M059J (cell line): Measurements from ENCODE around the gene PRKAB1. TPM values are rescaled to one million over a fixed set of nuclear protein-coding genes. Genes with fewer than 3 reads are reported as not detected.
"Not testable (repeated sequence)": the region's sequence is repeated elsewhere in the genome, so short reads cannot be mapped to it uniquely, and the experiment has no call there.

Experiments
- DNase-seq: peaks from one replicate; pipeline ENCODE4 v3.0.0-alpha.2; 2012; ENCODE audit warnings: low read depth
- total RNA-seq: library from RNA; depleted of rRNA; stranded (reverse); fragments of >200 nt; shearing (Covaris generic); gene quantifications from 2 replicates; pipeline ENCODE4 v1.2.3, GENCODE V29; 2014; rRNA removed

PRKAB1 gene
- 16.2 and 20.1 TPM in 2 replicates for total RNA-seq

- peak; percentile 96 for DNase-seq
These were observed at the start of gene PRKAB1 for GRCh38 chr12:119667577-119668323. PRKAB1 (plus strand) TSS chr12:119668133; CDS start chr12:119668245, 112 bp downstream.

DNA sequence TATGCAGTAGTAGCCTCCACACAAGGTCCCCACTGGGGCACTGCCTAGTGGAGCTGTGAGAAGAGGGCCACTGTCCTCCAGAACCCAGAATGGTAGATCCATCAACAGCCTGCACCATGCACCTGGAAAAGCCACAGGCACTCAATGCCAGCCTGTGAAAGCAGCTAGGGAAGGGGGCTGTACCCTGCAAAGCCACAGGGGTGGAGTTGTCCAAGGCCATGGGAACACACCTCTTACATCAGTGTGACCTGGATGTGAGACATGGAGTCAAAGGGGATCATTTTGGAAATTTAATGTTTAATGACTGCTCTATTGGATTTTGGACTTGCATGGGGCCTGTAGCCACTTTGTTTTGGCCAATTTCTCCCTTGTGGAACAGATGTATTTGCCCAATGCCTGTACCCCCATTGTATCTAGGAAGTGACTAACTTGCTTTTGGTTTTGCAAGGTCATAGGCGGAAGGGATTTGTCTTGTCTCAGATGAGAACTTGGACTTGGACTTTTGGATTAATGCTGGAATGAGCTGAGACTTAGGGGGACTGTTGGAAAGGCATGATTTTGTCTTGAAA lies 49.5 kb upstream of the PRKAB1 start:
- DNase-seq: not testable (repeated sequence)

DNA sequence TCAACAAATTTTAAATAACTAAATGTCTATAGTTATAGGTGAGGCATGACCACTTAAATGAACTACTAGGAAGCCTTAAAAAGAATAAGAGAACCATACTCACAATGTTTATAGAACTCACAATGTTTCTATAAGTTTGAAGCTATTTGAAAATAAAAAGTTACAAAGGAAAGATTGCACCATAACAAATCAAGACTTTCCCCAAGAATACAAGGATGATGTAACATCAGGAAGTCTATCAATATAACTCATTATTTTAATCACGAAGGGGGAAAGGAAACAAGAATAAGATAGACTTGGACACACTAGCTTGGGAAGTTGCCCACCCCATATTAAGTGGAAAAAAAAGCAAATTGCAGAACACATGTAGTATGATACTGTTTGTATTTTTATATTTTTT lies 47.4 kb upstream of the PRKAB1 start:
- no peak for DNase-seq

- DNase-seq: no peak
These were observed 46.1 kb upstream of the PRKAB1 start for GRCh38 chr12:119621878-119622277.

GRCh38 chr12:119624966-119625365 lies 43.0 kb upstream of the PRKAB1 start:
- peak; percentile 2 for DNase-seq

GRCh38 chr12:119627019-119627643 lies 40.8 kb upstream of the PRKAB1 start:
- no peak for DNase-seq

DNA sequence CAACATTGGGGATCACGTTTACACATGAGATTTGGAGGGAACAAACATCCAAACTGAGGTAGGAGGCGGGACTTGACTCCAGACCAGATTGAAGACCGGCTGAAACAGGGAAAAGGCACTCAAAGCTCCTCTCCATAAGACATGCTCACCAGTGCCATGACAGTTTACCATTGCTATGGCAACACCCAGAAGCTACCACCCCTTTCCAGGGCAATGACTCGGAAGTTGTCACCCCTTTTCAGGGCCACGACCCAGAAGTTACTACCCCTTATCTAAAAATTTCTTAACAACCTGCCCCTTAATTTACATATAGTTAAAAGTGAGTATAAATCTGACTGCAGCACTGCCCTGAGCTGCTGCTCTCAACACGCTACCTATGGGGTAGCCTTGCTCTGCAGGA lies 40.2 kb upstream of the PRKAB1 start:
- DNase-seq: no peak

GRCh38 chr12:119630223-119630780 lies 37.6 kb upstream of the PRKAB1 start:
- DNase-seq: no peak

- DNase-seq: no peak
These were observed 36.9 kb upstream of the PRKAB1 start for GRCh38 chr12:119630962-119631550.

DNA sequence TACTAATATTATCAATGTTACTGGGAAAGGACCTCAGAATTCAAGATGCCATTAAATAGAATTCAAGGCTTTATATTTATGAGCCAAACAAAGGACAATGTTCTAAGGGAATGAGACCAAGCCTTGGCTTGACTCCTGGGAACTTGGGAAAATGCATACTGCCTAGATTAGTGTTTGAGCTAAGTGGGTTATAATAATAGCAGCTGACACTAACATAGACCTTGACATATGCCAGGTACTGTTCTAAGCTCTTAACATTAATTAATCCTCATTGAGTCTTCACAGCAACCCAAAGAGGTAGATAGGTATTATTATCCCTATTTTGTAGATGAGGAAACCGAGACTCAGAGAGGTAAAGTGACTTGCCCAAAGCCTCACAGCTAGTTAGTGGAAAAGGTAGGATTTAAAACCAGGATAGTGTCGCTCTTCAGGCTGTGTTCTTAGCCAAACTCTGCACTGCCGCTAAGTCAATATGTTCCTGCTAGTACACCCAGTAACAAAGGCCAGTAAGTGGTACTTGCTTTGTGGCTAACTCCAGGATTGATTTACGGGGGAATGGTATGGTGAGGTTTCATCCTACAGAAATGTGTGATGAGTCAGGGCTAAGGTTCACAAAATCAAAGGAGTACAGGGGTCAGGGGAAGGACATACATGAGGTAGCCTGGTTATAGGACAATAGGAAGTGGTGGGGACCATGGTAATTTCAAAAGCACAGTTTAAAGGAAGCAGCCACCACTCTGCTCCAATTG lies 35.8 kb upstream of the PRKAB1 start:
- peak; percentile 6 for DNase-seq

GRCh38 chr12:119634743-119635142 lies 33.2 kb upstream of the PRKAB1 start:
- DNase-seq: no peak

- no peak for DNase-seq
These were observed 24.9 kb upstream of the PRKAB1 start for GRCh38 chr12:119642986-119643385.

DNA sequence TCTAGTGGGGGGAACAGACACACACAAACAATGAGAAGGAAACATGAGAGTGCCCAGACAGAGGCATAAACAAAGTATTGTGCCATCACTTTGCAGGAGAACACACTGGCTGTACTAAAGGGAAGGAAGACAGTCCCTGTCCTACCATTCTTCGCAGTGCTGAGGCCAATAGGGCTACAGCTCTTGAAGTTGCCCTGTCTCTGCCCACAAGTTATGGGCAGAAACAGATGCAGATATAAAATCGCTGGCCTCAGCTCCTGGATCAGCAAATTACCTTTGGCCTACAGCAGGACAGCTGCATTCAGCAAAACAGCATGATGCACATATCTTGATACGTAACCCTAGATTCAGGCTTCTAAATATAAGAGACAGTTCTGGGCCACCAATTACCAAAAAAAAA lies 23.0 kb upstream of the PRKAB1 start:
- no peak for DNase-seq

DNA sequence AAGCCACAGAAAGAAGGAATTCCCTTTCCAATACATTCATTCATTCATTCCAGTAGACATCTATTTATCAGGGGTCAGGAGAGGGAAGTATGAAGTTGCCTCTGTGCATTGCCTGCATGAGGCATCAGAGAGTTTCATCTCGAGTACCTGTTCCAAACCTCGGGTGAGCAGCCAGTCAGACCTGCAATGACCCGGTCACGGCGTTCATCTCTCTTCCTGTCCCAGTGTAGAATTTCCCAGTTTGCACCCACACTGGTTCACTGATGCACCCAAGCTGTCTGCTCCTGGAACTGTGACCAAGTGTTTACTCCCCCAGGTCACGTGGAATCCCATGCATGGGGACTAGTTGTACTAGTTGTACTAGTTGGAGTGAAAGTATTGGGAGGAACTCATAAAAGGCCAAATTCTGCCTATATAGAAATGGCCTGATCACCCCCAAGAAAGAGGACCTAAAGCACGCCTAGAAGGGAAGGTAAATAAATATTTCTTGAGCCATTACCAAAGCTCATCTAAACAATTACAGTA lies 22.3 kb upstream of the PRKAB1 start:
- no peak for DNase-seq

DNA sequence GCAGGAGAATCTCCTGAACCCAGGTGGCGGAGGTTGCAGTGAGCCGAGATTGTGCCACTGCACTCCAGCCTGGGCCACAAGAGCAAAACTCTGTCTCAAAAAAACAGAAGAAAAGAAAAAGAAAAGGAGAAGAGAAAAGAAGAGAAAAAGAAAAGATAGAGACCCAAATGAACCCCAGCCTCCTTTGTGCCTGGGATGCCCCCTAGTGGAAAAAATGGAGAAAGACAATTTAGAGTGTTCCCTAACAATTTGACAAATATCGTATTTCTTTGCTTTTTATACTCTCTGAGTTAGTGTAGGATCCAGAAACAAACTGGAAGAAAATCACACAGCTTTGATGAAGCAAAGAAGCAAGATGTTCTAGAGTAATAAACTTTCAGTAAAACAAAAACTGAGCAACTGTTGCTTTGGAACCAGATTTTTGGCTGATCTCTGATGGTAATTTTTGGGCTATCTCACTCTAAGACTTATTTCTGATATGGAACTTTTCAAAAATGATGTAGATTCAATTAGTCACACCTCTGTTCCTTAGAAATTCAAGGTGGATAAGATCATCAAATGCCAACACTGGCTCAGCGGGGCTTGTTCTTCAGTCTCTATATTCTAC lies 18.6 kb upstream of the PRKAB1 start:
- DNase-seq: peak; percentile 12

DNA sequence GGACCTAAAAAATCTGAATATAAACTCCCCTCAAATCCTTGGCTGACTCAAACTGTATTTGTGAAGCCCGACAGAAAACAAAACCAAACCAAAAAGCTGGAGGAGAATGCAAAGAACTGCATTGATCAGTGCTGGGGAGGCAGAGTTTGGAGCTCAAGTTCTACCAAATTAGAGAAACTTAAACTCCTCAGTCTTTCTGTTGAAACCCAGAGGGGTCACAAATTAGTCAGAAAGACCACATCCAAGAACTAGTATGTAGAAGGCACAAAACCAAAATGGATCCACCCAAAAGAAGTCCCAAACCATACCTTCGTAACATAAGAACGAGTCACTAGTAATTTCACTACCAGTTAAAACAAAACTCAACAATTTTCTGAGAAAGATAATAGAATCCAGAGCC lies 15.3 kb upstream of the PRKAB1 start:
- DNase-seq: no peak

DNA sequence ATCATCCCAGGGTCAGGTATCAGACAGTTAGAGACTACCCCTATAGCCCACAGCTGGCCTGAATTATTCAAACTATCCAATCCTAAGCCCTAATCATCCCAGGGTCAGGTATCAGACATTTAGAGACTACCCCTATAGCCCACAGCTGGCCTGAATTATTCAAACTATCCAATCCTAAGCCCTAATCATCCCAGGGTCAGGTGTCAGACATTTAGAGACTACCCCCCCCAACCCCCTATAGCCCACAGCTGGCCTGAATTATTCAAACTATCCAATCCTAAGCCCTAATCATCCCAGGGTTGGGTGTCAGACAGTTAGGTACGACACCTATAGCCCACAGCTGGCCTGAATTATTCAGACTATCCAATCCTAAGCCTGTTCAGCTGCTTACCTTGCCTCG lies 10.9 kb upstream of the PRKAB1 start:
- not testable (repeated sequence) for DNase-seq

DNA sequence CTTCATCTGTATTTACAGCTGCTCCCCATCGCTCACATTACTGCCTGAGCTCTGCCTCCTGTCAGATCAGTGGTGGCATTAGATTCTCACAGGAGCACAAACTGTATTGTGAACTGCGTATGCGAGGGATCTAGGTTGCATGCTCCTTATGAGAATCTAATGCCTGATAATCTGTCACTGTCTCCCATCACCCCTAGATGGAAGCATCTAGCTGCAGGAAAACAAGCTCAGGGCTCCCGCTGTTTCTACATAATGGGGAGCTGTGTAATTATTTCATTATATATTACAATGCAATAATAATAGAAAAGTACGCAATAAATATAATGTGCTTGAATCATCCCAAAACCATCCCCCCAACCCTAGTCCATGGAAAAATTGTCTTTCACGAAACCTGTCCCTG lies 9.8 kb upstream of the PRKAB1 start:
- DNase-seq: not testable (repeated sequence)

- DNase-seq: no peak
These were observed 8.5 kb upstream of the PRKAB1 start for GRCh38 chr12:119659289-119659897.

- no peak for DNase-seq
These were observed 7.9 kb upstream of the PRKAB1 start for GRCh38 chr12:119660076-119660475.

DNA sequence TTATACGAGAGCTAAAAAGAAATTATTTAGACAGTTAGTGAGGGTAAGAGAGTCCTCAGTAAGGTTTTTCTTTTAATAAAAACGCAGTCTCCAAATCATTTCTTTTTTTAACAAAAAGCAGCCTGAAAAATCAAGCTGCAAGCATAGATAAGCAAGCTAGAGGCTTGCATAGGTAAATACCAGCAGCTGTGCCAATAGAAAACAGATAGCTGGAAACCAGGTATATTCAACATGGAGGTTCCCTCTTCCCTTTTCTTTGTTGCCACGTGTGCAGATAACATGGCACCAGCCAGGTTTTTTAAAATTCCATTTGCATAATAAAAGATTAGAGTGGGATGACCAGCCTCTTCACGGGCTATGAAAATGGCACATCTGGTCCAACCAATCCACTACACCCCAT lies 6.1 kb upstream of the PRKAB1 start:
- no peak for DNase-seq
